AG09309 (cell line): ENCODE results near the gene NR3C1.

ENCODE experiments used
- DNase-seq: peaks from one replicate; pipeline ENCODE4 v3.0.0-alpha.2; 2010; ENCODE audit warnings: low read depth
- H3K4me3 ChIP-seq: 2 replicates; pipeline ENCODE4 v1.5.1; 2011; ENCODE audit warnings: mild to moderate bottlenecking, low read depth, low read length, moderate library complexity; ENCODE audit not compliant: control insufficient read depth
- CTCF ChIP-seq: IDR thresholded peaks from 2 replicates; pipeline ENCODE4 v1.5.1; 2011; ENCODE audit warnings: mild to moderate bottlenecking, low read depth, low read length, inconsistent platforms; ENCODE audit not compliant: insufficient read depth, control insufficient read depth; ENCODE audit errors: missing control alignments

The NR3C1 gene

GRCh38 chr5:143343042-143343441 is 60.4 kb downstream of the NR3C1 start:
- TF ChIP-seq CTCF, result no peak
- no peak overlapping the region for H3K4me3 ChIP-seq
- no peak for DNase-seq

GRCh38 chr5:143342607-143343006 is 60.9 kb downstream of the NR3C1 start:
- TF ChIP-seq CTCF, result no peak
- DNase-seq, result no peak
- H3K4me3 ChIP-seq, result no peak overlapping the region

- no peak for TF ChIP-seq CTCF
- DNase-seq, result no peak
- no peak overlapping the region for H3K4me3 ChIP-seq
Observed at GRCh38 chr5:143341807-143342570, 61.5 kb downstream of the NR3C1 start.

- no peak overlapping the region for H3K4me3 ChIP-seq
- no peak for TF ChIP-seq CTCF
- no peak for DNase-seq
Observed at GRCh38 chr5:143340891-143341685, 62.4 kb downstream of the NR3C1 start.

- no peak overlapping the region for H3K4me3 ChIP-seq
- no peak for DNase-seq
- no peak for TF ChIP-seq CTCF
Observed at GRCh38 chr5:143338658-143339366, 64.7 kb downstream of the NR3C1 start.

GRCh38 chr5:143337946-143338345 is 65.5 kb downstream of the NR3C1 start:
- no peak for TF ChIP-seq CTCF
- DNase-seq, result no peak
- H3K4me3 ChIP-seq, result no peak overlapping the region
